GM12873 (cell line): ENCODE data around the gene PIGS.

Experiments used
- TF ChIP-seq, protein P1 (sequence below): IDR thresholded peaks from 2 replicates; pipeline ENCODE4 v1.5.1; 2012; ENCODE audit warnings: low read depth, mild to moderate bottlenecking, moderate library complexity, low read length, control low read depth; ENCODE audit not compliant: insufficient read depth; ENCODE audit errors: missing control alignments

PIGS gene

DNA sequence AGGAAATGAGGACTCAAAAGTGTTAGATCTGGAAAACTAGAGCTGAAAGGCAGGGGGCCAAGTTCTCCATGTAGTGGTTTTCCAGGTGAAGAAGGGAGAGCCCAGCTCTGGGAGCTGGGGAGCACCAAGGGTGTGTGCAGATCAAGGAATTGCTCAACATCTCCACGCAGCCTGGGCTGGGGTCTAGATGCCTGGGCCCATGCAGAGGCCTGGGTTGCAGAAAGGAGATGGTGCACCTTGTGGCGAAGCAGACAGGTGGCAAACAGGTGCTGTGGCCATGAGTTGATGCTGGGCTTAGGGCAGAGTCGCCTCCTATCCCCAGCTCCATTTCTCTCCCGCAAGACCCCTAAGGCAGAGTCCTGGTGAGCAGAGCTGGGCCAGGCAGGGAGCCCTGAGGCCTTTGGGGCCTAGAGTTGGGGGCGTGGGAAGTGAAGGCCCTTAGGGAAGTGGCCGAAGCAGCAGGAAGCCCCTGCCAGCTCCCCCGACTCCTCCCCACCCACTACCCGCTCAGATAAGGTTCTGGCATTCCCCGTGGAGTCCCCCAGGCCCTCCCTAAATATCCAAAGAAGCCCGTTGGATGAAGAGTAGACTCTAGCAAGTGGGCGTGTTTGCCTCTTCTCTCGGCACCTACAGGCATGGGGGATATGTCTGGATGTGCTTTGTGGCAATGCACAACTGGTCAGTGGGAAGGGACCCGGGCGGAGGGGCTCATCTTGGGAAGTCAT lies 64.4 kb downstream of the PIGS start:
- TF ChIP-seq, protein P1, sequence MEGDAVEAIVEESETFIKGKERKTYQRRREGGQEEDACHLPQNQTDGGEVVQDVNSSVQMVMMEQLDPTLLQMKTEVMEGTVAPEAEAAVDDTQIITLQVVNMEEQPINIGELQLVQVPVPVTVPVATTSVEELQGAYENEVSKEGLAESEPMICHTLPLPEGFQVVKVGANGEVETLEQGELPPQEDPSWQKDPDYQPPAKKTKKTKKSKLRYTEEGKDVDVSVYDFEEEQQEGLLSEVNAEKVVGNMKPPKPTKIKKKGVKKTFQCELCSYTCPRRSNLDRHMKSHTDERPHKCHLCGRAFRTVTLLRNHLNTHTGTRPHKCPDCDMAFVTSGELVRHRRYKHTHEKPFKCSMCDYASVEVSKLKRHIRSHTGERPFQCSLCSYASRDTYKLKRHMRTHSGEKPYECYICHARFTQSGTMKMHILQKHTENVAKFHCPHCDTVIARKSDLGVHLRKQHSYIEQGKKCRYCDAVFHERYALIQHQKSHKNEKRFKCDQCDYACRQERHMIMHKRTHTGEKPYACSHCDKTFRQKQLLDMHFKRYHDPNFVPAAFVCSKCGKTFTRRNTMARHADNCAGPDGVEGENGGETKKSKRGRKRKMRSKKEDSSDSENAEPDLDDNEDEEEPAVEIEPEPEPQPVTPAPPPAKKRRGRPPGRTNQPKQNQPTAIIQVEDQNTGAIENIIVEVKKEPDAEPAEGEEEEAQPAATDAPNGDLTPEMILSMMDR = no peak

DNA sequence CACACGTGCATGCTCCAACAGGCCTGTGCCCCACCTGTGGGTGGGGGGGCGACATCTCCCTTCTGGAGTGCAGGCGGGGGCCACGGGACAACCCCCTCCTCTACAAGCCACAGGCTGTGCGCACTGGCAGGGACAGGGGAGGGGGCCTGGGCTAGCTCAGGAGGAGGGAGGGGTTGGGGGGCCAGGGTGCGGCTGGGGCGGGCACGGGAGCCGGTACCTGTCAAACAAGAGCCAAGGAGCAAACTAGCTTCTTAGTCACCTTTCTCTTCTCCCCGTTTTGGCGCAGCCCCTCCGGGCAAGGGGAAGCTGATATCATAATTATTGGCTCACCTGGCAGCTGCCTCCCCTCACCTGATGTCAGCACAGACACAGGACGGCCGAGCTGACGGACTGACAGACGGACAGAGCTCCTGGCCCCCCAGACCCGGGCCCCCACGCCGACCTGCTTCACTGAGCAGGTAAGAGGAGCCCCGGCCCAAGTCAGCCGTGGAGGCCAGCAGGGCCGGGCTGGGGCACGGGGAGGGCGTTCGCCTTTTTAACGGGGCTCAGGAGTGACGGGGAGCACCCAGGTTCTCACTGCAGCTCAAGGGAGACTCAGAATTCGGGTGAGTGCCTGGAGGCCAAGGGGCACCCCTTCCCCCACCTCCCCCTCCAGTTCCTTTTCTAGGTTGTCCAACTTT lies 65.2 kb downstream of the PIGS start, which contains the start of gene FOXN1:
Gene FOXN1, plus strand, starts transcription at position 363 of the 680 bp plus-strand sequence. CDS start 17,622 bp downstream, outside the sequence.
- TF ChIP-seq, protein P1 = no peak

DNA sequence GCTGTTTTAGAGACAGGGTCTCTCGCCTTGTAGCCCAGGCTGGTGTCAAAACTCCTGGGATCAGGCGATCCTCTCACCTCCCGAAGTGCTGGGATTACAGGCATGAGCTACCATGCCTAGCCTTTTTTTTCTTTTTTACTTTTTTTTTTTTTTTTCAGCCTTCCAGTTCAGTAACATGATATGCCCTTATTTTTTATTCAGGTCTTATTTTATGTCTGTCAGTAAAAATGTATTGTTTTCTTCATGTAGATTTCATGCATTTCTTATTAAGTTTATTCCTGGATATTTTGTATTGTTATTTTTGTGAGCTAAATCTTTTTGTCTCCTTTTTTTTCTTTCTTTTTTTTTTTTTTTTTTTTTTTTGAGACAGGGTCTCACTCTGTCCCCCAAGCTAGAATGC lies 67.9 kb downstream of the PIGS start:
- TF ChIP-seq, protein P1 = no peak
